GM23338 (cell line): Measurements from ENCODE around the gene RPP40. TPM values are rescaled to one million over a fixed set of nuclear protein-coding genes. Genes with fewer than 3 reads are reported as not detected.

ENCODE experiments used
- ATAC-seq: fragments of 200-7000 bp; cut with Tn5 transposase; 3 replicates; pipeline ENCODE4 v1.9.1; 2020
- DNase-seq: peaks from one replicate; pipeline ENCODE4 v3.0.0-alpha.2; 2015; ENCODE audit warnings: low spot score
- H2AFZ ChIP-seq: fragments of 200-600 bp; sonication (generic); 2 replicates; pipeline ENCODE4 v1.8.0; 2016; ENCODE audit warnings: antibody characterized with exemption, mild to moderate bottlenecking, moderate library complexity
- H3F3A ChIP-seq: fragments of 200-600 bp; sonication (generic); replicated peaks from 2 replicates; pipeline ENCODE4 v1.8.0; 2017; ENCODE audit warnings: antibody characterized with exemption, mixed run types, low read depth
- H3K27ac ChIP-seq: fragments of 200-600 bp; sonication (generic); 2 replicates; pipeline ENCODE4 v1.6.1; 2016; ENCODE audit warnings: low read depth
- H3K27me3 ChIP-seq: fragments of 200-600 bp; sonication (generic); 2 replicates; pipeline ENCODE4 v1.8.0; 2016; ENCODE audit warnings: mild to moderate bottlenecking, mixed run types, moderate library complexity; ENCODE audit not compliant: insufficient read depth
- H3K36me3 ChIP-seq: fragments of 200-600 bp; sonication (generic); 2 replicates; pipeline ENCODE4 v1.8.0; 2016; ENCODE audit warnings: mild to moderate bottlenecking; ENCODE audit not compliant: insufficient read depth
- H3K4me1 ChIP-seq: fragments of 200-600 bp; sonication (generic); 2 replicates; pipeline ENCODE4 v1.8.0; 2016; ENCODE audit warnings: mild to moderate bottlenecking, moderate library complexity; ENCODE audit not compliant: insufficient read depth
- H3K4me2 ChIP-seq: fragments of 200-600 bp; sonication (generic); 2 replicates; pipeline ENCODE4 v1.7.1; 2017; ENCODE audit warnings: mixed run types
- H3K4me3 ChIP-seq: fragments of 200-600 bp; sonication (generic); 2 replicates; pipeline ENCODE4 v1.6.1; 2016; ENCODE audit warnings: mixed run types
- H3K79me2 ChIP-seq: fragments of 200-600 bp; sonication (generic); replicated peaks from 2 replicates; pipeline ENCODE4 v1.8.0; 2017; ENCODE audit warnings: mild to moderate bottlenecking; ENCODE audit not compliant: insufficient read depth
- H3K9me2 ChIP-seq: fragments of 200-600 bp; sonication (generic); 2 replicates; pipeline ENCODE4 v1.8.0; 2017; ENCODE audit not compliant: insufficient read depth
- H4K20me1 ChIP-seq: fragments of 200-600 bp; sonication (generic); replicated peaks from 2 replicates; pipeline ENCODE4 v1.8.0; 2017; ENCODE audit warnings: mild to moderate bottlenecking; ENCODE audit not compliant: insufficient read depth
- H3K27ac Mint-ChIP-seq: 2 replicates; pipeline ENCODE4 v1.8.0; 2020; ENCODE audit warnings: inconsistent platforms, mild to moderate bottlenecking, moderate library complexity, mixed read lengths
- H3K27me3 Mint-ChIP-seq: 3 replicates; pipeline ENCODE4 v1.8.0; 2022; ENCODE audit warnings: low read depth, mild to moderate bottlenecking, moderate library complexity, mixed read lengths, inconsistent platforms; ENCODE audit not compliant: insufficient read depth, poor library complexity
- H3K36me3 Mint-ChIP-seq: 3 replicates; pipeline ENCODE4 v1.8.0; 2021; ENCODE audit warnings: low read depth, mild to moderate bottlenecking, inconsistent platforms, moderate library complexity, mixed read lengths
- H3K4me1 Mint-ChIP-seq: 3 replicates; pipeline ENCODE4 v1.8.0; 2020; ENCODE audit warnings: mild to moderate bottlenecking, inconsistent platforms, mixed read lengths
- H3K4me3 Mint-ChIP-seq: 3 replicates; pipeline ENCODE4 v1.8.0; 2021; ENCODE audit warnings: moderate library complexity, mild to moderate bottlenecking, inconsistent platforms, mixed read lengths
- H3K9me3 Mint-ChIP-seq: 3 replicates; pipeline ENCODE4 v1.8.0; 2020; ENCODE audit warnings: moderate library complexity, mild to moderate bottlenecking, inconsistent platforms, mixed read lengths
- CREB1 ChIP-seq: fragments of 250-450 bp; sonication (Bioruptor Pico); IDR thresholded peaks from 2 replicates; pipeline ENCODE4 v1.5.0; 2020; ENCODE audit warnings: low read depth, mild to moderate bottlenecking, moderate library complexity
- ETS1 ChIP-seq: IDR thresholded peaks from 2 replicates; pipeline ENCODE4 v1.6.1; 2016; ENCODE audit warnings: antibody characterized with exemption
- JUNB ChIP-seq: IDR thresholded peaks from one replicate; pipeline ENCODE4 v1.6.1; 2016; ENCODE audit warnings: antibody characterized with exemption; ENCODE audit not compliant: unreplicated experiment
- REST ChIP-seq: IDR thresholded peaks from one replicate; pipeline ENCODE4 v1.6.1; 2018; ENCODE audit warnings: antibody characterized with exemption; ENCODE audit not compliant: unreplicated experiment
- ZNF114 ChIP-seq: fragments of 250-450 bp; sonication (Bioruptor Pico); IDR thresholded peaks from 2 replicates; pipeline ENCODE4 v1.5.0; 2020; ENCODE audit warnings: mild to moderate bottlenecking, moderate library complexity
- ZNF331 ChIP-seq: fragments of 250-450 bp; sonication (Bioruptor Pico); IDR thresholded peaks from 2 replicates; pipeline ENCODE4 v1.5.0; 2020; ENCODE audit warnings: low read depth, mild to moderate bottlenecking, moderate library complexity
- polyA plus RNA-seq: library from polyadenylated mRNA; unstranded; fragments of >200 nt; fragmentation: Nextera tagmentation; extraction: Ambion mirVana; gene quantifications from 2 replicates; pipeline ENCODE4 v1.2.1, GENCODE V29; 2016
- total RNA-seq: library from RNA; depleted of rRNA; stranded (reverse); fragments of >200 nt; shearing (Covaris generic); gene quantifications from 2 replicates; pipeline ENCODE4 v1.2.3, GENCODE V29; 2014
- TF ChIP-seq, protein P1 (sequence below): fragments of 250-450 bp; sonication (Bioruptor Pico); IDR thresholded peaks from 2 replicates; pipeline ENCODE4 v1.5.0; 2020; ENCODE audit warnings: mild to moderate bottlenecking, moderate library complexity

Gene RPP40
- total and polyA plus RNA-seq, 2 experiments from 2014 or later: 39.3 to 40.4 TPM

GRCh38 chr6:4994741-4995140 lies 9.1 kb downstream of the RPP40 start:
- no peaks in the 10 kb centered on the region for H3F3A ChIP-seq
- TF ChIP-seq CREB1 (CRISPR knock-in tag): no peak
- no peak for TF ChIP-seq ETS1
- no peak for TF ChIP-seq ZNF331 (CRISPR knock-in tag)
- TF ChIP-seq JUNB: no peak
- TF ChIP-seq ZNF114 (CRISPR knock-in tag): no peak
- TF ChIP-seq REST: no peak
- Mint-ChIP-seq H3K36me3 (peaks cover 17% of the 10 kb centered on the region), H3K9me3 (no peaks in the 10 kb centered on the region), H3K27me3 (no peaks in the 10 kb centered on the region), H3K27ac (no peak overlapping the region), H3K4me1 (no peaks in the 10 kb centered on the region), H3K4me3 (no peak overlapping the region)
- DNase-seq: no peak
- no peak overlapping the region for H3K27ac ChIP-seq
- no peak overlapping the region for H3K4me3 ChIP-seq
- no peaks in the 10 kb centered on the region for H3K27me3 ChIP-seq
- no peak overlapping the region for H3K4me2 ChIP-seq
- H3K9me2 ChIP-seq: no peaks in the 10 kb centered on the region
- H2AFZ ChIP-seq: no peak overlapping the region
- ATAC-seq: no peak
- no peaks in the 10 kb centered on the region for H3K79me2 ChIP-seq
- no peaks in the 10 kb centered on the region; the same call in 1 of the 2 replicates for H3K4me1 ChIP-seq
- H4K20me1 ChIP-seq: 0 out of 2 replicates have a peak, but pooled peaks cover 3% of the 10 kb centered on the region
- H3K36me3 ChIP-seq: peaks cover 3% of the 10 kb centered on the region; the same call in 1 of the 2 replicates

DNA sequence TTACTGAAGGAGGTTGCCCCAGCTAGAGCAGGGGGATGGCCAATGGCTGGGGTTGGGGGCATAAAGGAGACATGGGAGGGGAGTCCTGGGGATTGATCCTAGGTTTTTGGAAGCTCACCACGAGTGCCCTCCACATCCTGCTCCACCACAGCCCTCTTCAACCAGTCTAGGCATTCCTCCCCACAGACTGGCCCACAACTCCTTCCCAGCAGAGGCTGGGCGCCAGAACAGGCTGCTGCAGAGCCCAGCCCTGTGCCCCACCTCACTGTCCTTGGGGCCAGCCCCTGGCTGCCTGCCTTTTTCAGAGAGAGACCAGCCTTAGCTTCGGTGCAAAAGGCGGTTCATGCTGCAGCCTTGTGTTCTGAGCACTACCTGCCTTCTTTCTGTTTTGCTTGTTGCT lies 16.4 kb downstream of the RPP40 start:
- no peak overlapping the region for H3K27ac Mint-ChIP-seq
- no peaks in the 10 kb centered on the region for H4K20me1 ChIP-seq
- TF ChIP-seq, protein P1, sequence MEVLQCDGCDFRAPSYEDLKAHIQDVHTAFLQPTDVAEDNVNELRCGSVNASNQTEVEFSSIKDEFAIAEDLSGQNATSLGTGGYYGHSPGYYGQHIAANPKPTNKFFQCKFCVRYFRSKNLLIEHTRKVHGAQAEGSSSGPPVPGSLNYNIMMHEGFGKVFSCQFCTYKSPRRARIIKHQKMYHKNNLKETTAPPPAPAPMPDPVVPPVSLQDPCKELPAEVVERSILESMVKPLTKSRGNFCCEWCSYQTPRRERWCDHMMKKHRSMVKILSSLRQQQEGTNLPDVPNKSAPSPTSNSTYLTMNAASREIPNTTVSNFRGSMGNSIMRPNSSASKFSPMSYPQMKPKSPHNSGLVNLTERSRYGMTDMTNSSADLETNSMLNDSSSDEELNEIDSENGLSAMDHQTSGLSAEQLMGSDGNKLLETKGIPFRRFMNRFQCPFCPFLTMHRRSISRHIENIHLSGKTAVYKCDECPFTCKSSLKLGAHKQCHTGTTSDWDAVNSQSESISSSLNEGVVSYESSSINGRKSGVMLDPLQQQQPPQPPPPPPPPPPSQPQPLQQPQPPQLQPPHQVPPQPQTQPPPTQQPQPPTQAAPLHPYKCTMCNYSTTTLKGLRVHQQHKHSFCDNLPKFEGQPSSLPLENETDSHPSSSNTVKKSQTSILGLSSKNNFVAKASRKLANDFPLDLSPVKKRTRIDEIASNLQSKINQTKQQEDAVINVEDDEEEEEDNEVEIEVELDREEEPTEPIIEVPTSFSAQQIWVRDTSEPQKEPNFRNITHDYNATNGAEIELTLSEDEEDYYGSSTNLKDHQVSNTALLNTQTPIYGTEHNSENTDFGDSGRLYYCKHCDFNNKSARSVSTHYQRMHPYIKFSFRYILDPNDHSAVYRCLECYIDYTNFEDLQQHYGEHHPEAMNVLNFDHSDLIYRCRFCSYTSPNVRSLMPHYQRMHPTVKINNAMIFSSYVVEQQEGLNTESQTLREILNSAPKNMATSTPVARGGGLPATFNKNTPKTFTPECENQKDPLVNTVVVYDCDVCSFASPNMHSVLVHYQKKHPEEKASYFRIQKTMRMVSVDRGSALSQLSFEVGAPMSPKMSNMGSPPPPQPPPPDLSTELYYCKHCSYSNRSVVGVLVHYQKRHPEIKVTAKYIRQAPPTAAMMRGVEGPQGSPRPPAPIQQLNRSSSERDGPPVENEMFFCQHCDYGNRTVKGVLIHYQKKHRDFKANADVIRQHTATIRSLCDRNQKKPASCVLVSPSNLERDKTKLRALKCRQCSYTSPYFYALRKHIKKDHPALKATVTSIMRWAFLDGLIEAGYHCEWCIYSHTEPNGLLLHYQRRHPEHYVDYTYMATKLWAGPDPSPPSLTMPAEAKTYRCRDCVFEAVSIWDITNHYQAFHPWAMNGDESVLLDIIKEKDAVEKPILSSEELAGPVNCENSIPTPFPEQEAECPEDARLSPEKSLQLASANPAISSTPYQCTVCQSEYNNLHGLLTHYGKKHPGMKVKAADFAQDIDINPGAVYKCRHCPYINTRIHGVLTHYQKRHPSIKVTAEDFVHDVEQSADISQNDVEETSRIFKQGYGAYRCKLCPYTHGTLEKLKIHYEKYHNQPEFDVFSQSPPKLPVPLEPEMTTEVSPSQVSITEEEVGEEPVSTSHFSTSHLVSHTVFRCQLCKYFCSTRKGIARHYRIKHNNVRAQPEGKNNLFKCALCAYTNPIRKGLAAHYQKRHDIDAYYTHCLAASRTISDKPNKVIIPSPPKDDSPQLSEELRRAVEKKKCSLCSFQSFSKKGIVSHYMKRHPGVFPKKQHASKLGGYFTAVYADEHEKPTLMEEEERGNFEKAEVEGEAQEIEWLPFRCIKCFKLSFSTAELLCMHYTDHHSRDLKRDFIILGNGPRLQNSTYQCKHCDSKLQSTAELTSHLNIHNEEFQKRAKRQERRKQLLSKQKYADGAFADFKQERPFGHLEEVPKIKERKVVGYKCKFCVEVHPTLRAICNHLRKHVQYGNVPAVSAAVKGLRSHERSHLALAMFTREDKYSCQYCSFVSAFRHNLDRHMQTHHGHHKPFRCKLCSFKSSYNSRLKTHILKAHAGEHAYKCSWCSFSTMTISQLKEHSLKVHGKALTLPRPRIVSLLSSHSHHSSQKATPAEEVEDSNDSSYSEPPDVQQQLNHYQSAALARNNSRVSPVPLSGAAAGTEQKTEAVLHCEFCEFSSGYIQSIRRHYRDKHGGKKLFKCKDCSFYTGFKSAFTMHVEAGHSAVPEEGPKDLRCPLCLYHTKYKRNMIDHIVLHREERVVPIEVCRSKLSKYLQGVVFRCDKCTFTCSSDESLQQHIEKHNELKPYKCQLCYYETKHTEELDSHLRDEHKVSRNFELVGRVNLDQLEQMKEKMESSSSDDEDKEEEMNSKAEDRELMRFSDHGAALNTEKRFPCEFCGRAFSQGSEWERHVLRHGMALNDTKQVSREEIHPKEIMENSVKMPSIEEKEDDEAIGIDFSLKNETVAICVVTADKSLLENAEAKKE (CRISPR knock-in tag): no peak
- TF ChIP-seq ZNF114 (CRISPR knock-in tag): no peak
- no peak for TF ChIP-seq CREB1 (CRISPR knock-in tag)
- TF ChIP-seq JUNB: no peak

More for the DNA sequence above, 16.4 kb downstream of the RPP40 start:
- ATAC-seq (no peak), DNase-seq (no peak)
- no peak overlapping the region for H3K4me3 Mint-ChIP-seq
- Histone ChIP-seq H3K27ac (no peak overlapping the region), H3K9me2 (peaks cover 7% of the 10 kb centered on the region; the same call in 1 of the 2 replicates), H3K4me1 (no peaks in the 10 kb centered on the region), H3K36me3 (no peaks in the 10 kb centered on the region), H3K27me3 (no peaks in the 10 kb centered on the region), H3K4me3 (no peak overlapping the region), H3K79me2 (no peaks in the 10 kb centered on the region), H3K4me2 (no peak overlapping the region), H2AFZ (no peak overlapping the region), H3F3A (no peaks in the 10 kb centered on the region)
- no peaks in the 10 kb centered on the region for H3K36me3 Mint-ChIP-seq
- no peaks in the 10 kb centered on the region; the same call in 2 of the 3 replicates for H3K9me3 Mint-ChIP-seq
- H3K27me3 Mint-ChIP-seq: no peaks in the 10 kb centered on the region
- peaks cover 12% of the 10 kb centered on the region; the same call in 2 of the 3 replicates for H3K4me1 Mint-ChIP-seq
